Measurements from ENCODE around the gene KCNH8.
A peak's percentile ranks its signal among the peaks of the same experiment; 100 is the strongest.

KCNH8 gene

GRCh38 chr3:19540464-19540863 lies 392.2 kb downstream of the KCNH8 start:
- no peak for TF ChIP-seq CTCF (IDR thresholded peaks at IDR 0.05; ENCODE audit: control extremely low read depth, extremely low read depth, low read depth, missing control alignments)
- ChIA-PET CTCF (interaction anchor here (1.0 to 2.5 kb wide), 10 partner anchors 10 to 192 kb away, joined by 3 to 22 read pairs (median 4); no protein-coding TSS in a partner anchor), POLR2A (no interaction called here)
- DNase-seq (ENCODE audit: extremely low spot score): no peak

- ChIA-PET CTCF (interaction anchor here (1.1 to 2.5 kb wide), 6 partner anchors 9 to 193 kb away, joined by 3 to 22 read pairs (median 4); no protein-coding TSS in a partner anchor), POLR2A (no interaction called here)
- no peak for TF ChIP-seq CTCF (IDR thresholded peaks at IDR 0.05; ENCODE audit: control extremely low read depth, extremely low read depth, low read depth, missing control alignments)
- no peak for DNase-seq (ENCODE audit: extremely low spot score)
Observed at GRCh38 chr3:19541284-19541683, 393.0 kb downstream of the KCNH8 start.

GRCh38 chr3:19543212-19543841 lies 395.0 kb downstream of the KCNH8 start:
- POLR2A ChIA-PET: no interaction called here
- CTCF ChIA-PET: interaction anchor here (1.0 to 1.5 kb wide), 5 partner anchors 10 to 695 kb away, joined by 3 to 4 read pairs (median 3); no protein-coding TSS in a partner anchor
- peak; percentile 18 for DNase-seq (ENCODE audit: extremely low spot score)
- TF ChIP-seq CTCF (IDR thresholded peaks at IDR 0.05; ENCODE audit: control extremely low read depth, extremely low read depth, low read depth, missing control alignments): peak; percentile 74

GRCh38 chr3:19547665-19548464 lies 399.6 kb downstream of the KCNH8 start:
- no peak for TF ChIP-seq CTCF (IDR thresholded peaks at IDR 0.05; ENCODE audit: control extremely low read depth, extremely low read depth, low read depth, missing control alignments)
- ChIA-PET CTCF (interaction anchor here (1.0 to 2.0 kb wide), 7 partner anchors 10 to 199 kb away, joined by 3 to 5 read pairs (median 4); no protein-coding TSS in a partner anchor), POLR2A (no interaction called here)
- no peak for DNase-seq (ENCODE audit: extremely low spot score)

- TF ChIP-seq CTCF (IDR thresholded peaks at IDR 0.05; ENCODE audit: control extremely low read depth, extremely low read depth, low read depth, missing control alignments): no peak
- ChIA-PET POLR2A (no interaction called here), CTCF (interaction anchor here (1.2 to 2.4 kb wide), 2 partner anchors 11 to 23 kb away, joined by 3 to 8 read pairs; no protein-coding TSS in a partner anchor)
- peak; percentile 10 for DNase-seq (ENCODE audit: extremely low spot score)
Observed at GRCh38 chr3:19559724-19560442, 411.6 kb downstream of the KCNH8 start.

- ChIA-PET POLR2A (no interaction called here), CTCF (interaction anchor here (0.9 kb wide), 1 partner anchor 12 kb away, joined by 3 read pairs; no protein-coding TSS in a partner anchor)
- no peak for DNase-seq (ENCODE audit: extremely low spot score)
- no peak for TF ChIP-seq CTCF (IDR thresholded peaks at IDR 0.05; ENCODE audit: control extremely low read depth, extremely low read depth, low read depth, missing control alignments)
Observed at GRCh38 chr3:19573644-19574043, 425.3 kb downstream of the KCNH8 start.

Measured in GM10248 (cell line).